ENCODE measurements around the gene SYCP2L. TPM values are rescaled to one million over a fixed set of nuclear protein-coding genes. Genes with fewer than 3 reads are reported as not detected.

The SYCP2L gene
- total RNA-seq, 4 donors from 2014 or later, result 0.95 TPM; not detected in 3

GRCh38 chr6:10945845-10946244 lies 59.0 kb downstream of the SYCP2L start:
- H3K9me3 ChIP-seq, result no peaks in the 10 kb centered on the region
- H3K27me3 ChIP-seq, result no peaks in the 10 kb centered on the region
- DNase-seq, result no peak
- in situ Hi-C loops (cut with MboI; ENCODE audit: low pct_ligation_motif_present in 1 of 4, low pct_unique_long_range_greater_than_20kb in 1 of 4, low sequenced_read_pairs in 3 of 4) (no loop called here), intact Hi-C loops (cut with DNase I; ENCODE audit: low total_unique reads) (no loop called here)
- H3K4me3 ChIP-seq, result no peak overlapping the region
- no peak overlapping the region for H3K27ac ChIP-seq
- 78 to 80% methylated on average over 1 of the region's 1 CpG for WGBS, 2 donors (ENCODE audit: low coverage in 1 of 2)
- no peaks in the 10 kb centered on the region for H3K36me3 ChIP-seq
- TF ChIP-seq, protein P1, sequence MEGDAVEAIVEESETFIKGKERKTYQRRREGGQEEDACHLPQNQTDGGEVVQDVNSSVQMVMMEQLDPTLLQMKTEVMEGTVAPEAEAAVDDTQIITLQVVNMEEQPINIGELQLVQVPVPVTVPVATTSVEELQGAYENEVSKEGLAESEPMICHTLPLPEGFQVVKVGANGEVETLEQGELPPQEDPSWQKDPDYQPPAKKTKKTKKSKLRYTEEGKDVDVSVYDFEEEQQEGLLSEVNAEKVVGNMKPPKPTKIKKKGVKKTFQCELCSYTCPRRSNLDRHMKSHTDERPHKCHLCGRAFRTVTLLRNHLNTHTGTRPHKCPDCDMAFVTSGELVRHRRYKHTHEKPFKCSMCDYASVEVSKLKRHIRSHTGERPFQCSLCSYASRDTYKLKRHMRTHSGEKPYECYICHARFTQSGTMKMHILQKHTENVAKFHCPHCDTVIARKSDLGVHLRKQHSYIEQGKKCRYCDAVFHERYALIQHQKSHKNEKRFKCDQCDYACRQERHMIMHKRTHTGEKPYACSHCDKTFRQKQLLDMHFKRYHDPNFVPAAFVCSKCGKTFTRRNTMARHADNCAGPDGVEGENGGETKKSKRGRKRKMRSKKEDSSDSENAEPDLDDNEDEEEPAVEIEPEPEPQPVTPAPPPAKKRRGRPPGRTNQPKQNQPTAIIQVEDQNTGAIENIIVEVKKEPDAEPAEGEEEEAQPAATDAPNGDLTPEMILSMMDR (IDR thresholded peaks at IDR 0.05), result no peak
- TF ChIP-seq POLR2A (IDR thresholded peaks at IDR 0.05), result no peak
- TF ChIP-seq POLR2AphosphoS5 (IDR thresholded peaks at IDR 0.05), result no peak
- TF ChIP-seq EP300 (IDR thresholded peaks at IDR 0.05; ENCODE audit: low read depth), result no peak
- H3K4me1 ChIP-seq, result no peaks in the 10 kb centered on the region

- Histone ChIP-seq H3K27ac (no peak overlapping the region), H3K4me3 (no peak overlapping the region), H3K9me3 (no peaks in the 10 kb centered on the region), H3K4me1 (no peaks in the 10 kb centered on the region), H3K36me3 (no peaks in the 10 kb centered on the region), H3K27me3 (no peaks in the 10 kb centered on the region)
- TF ChIP-seq EP300 (IDR thresholded peaks at IDR 0.05; ENCODE audit: low read depth), result no peak
- no peak for TF ChIP-seq POLR2A (IDR thresholded peaks at IDR 0.05)
- no peak for TF ChIP-seq POLR2AphosphoS5 (IDR thresholded peaks at IDR 0.05)
- TF ChIP-seq, protein P1 (IDR thresholded peaks at IDR 0.05), result no peak
- 89 to 90% methylated on average over 5 of the region's 5 CpGs for WGBS, 2 donors (ENCODE audit: low coverage in 1 of 2)
- intact Hi-C loops (cut with DNase I; ENCODE audit: low total_unique reads) (no loop called here), in situ Hi-C loops (cut with MboI; ENCODE audit: low pct_ligation_motif_present in 1 of 4, low pct_unique_long_range_greater_than_20kb in 1 of 4, low sequenced_read_pairs in 3 of 4) (no loop called here)
- DNase-seq, result no peak
Measured at GRCh38 chr6:10947966-10948365, 61.1 kb downstream of the SYCP2L start.

DNA sequence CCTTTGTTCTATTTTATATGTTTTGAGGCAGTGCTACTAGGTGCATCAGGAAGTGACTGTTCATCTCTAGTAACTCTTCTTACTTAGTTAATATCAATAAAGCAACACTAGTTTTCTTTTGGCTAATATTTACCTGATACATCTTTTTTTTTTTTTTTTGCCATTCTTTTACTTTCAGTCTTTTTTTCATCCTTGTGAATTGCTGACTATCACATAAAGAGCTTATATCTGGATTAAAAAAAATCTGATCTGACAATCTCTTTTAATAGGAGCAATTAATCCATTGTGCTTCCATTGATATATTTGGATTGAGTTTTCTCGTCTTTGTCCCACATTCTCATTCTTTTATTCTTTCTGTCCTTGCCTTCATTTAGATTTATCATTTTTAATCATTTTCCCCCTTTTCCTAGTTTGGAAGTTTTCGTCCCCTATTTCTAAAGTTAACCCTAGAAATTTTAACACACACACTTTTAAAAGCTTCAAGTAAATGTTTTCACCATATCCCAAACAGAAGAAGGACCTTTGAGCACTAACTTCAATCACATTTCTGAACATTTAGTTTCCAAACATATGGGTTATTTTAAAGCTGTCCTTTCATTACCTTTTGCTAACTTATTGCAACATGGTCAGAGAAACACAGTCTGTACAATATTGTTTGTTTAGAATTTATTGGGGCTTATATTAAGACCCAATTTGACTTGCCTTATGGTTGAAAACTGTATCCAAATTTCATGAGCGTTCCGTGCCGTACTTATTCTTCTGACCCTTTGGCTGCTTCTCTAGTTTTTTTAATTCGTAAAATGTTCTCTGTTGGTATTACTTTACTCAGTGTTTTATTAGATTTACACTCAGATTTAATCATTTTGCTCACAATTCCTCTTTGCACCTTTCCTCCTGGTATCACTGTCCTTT lies 63.0 kb downstream of the SYCP2L start:
- no peaks in the 10 kb centered on the region for H3K9me3 ChIP-seq
- H3K27me3 ChIP-seq, result no peaks in the 10 kb centered on the region
- no peak overlapping the region for H3K27ac ChIP-seq
- in situ Hi-C loops (cut with MboI; ENCODE audit: low pct_ligation_motif_present in 1 of 4, low pct_unique_long_range_greater_than_20kb in 1 of 4, low sequenced_read_pairs in 3 of 4), result loop anchor here in 3 of 4 donors (10.0 to 25.0 kb wide), 4 partner anchors 112 to 625 kb away; no protein-coding TSS in a partner anchor
- no peaks in the 10 kb centered on the region for H3K4me1 ChIP-seq
- no peak for DNase-seq
- H3K36me3 ChIP-seq, result no peaks in the 10 kb centered on the region
- 78 to 82% methylated on average over 5 to 6 of the region's 6 CpGs for WGBS, 2 donors (ENCODE audit: low coverage in 1 of 2)
- intact Hi-C loops (cut with DNase I; ENCODE audit: low total_unique reads), result no loop called here
- TF ChIP-seq, protein P1 (IDR thresholded peaks at IDR 0.05), result no peak
- TF ChIP-seq POLR2AphosphoS5 (IDR thresholded peaks at IDR 0.05) (no peak), EP300 (IDR thresholded peaks at IDR 0.05; ENCODE audit: low read depth) (no peak), POLR2A (IDR thresholded peaks at IDR 0.05) (no peak)
- H3K4me3 ChIP-seq, result no peak overlapping the region

GRCh38 chr6:10951675-10952282 lies 64.9 kb downstream of the SYCP2L start:
- TF ChIP-seq, protein P1 (IDR thresholded peaks at IDR 0.05), result peak in 4 of 5 experiments; percentile 16 to 24 (median 18)
- TF ChIP-seq POLR2AphosphoS5 (IDR thresholded peaks at IDR 0.05) (no peak), POLR2A (IDR thresholded peaks at IDR 0.05) (no peak), EP300 (IDR thresholded peaks at IDR 0.05; ENCODE audit: low read depth) (no peak)
- Histone ChIP-seq H3K4me1 (no peaks in the 10 kb centered on the region), H3K27me3 (no peaks in the 10 kb centered on the region), H3K4me3 (no peak overlapping the region), H3K9me3 (no peaks in the 10 kb centered on the region), H3K27ac (no peak overlapping the region), H3K36me3 (no peaks in the 10 kb centered on the region)
- 26 to 44% methylated on average over 5 to 6 of the region's 6 CpGs for WGBS, 2 donors (ENCODE audit: low coverage in 1 of 2)
- no peak for DNase-seq
- intact Hi-C loops (cut with DNase I; ENCODE audit: low total_unique reads), result no loop called here
- in situ Hi-C loops (cut with MboI; ENCODE audit: low pct_ligation_motif_present in 1 of 4, low pct_unique_long_range_greater_than_20kb in 1 of 4, low sequenced_read_pairs in 3 of 4), result loop anchor here in 3 of 4 donors (10.0 to 25.0 kb wide), 4 partner anchors 111 to 623 kb away; no protein-coding TSS in a partner anchor

Data from transverse colon (tissue), 4 donors.